Mesenchymal stem cell (in vitro differentiated cells and primary cell): ENCODE measurements around the gene MYO9A.
A peak's percentile ranks its signal among the peaks of the same experiment; 100 is the strongest.

ENCODE experiments used
- DNase-seq: peaks from one replicate; pipeline ENCODE4 v3.0.0-alpha.2; 2013
- H2AFZ ChIP-seq: one replicate; pipeline ENCODE4 v1.6.1; 2013; ENCODE audit warnings: low read depth, mild to moderate bottlenecking, control low read depth, inconsistent platforms, low read length, moderate library complexity
- H2AK5ac ChIP-seq: 2 replicates; pipeline ENCODE4 v1.6.1; 2013; ENCODE audit warnings: low read length, moderate library complexity, mild to moderate bottlenecking, inconsistent platforms; ENCODE audit not compliant: severe bottlenecking
- H2BK120ac ChIP-seq: one replicate; pipeline ENCODE4 v1.6.1; 2013; ENCODE audit warnings: low read depth, mild to moderate bottlenecking, inconsistent platforms, low read length, moderate library complexity
- H2BK12ac ChIP-seq, 2 experiments: one replicate each; pipeline ENCODE4 v1.6.1; 2013; ENCODE audit warnings: inconsistent platforms in 2 of 2, low read length in 2 of 2, mild to moderate bottlenecking in 2 of 2, moderate library complexity in 2 of 2, control low read depth in 1 of 2
- H2BK15ac ChIP-seq: one replicate; pipeline ENCODE4 v1.6.1; 2013; ENCODE audit warnings: mild to moderate bottlenecking, low read depth, inconsistent platforms; ENCODE audit not compliant: poor library complexity, severe bottlenecking
- H2BK5ac ChIP-seq: 2 replicates; pipeline ENCODE4 v1.6.1; 2013; ENCODE audit warnings: low read depth, mild to moderate bottlenecking, low read length, control low read depth, inconsistent platforms; ENCODE audit not compliant: poor library complexity, severe bottlenecking
- H3K14ac ChIP-seq, 2 experiments: one replicate each; pipeline ENCODE4 v1.6.1; 2013; ENCODE audit warnings: inconsistent platforms in 2 of 2, low read length in 2 of 2, control low read depth in 1 of 2, mild to moderate bottlenecking in 1 of 2, moderate library complexity in 1 of 2
- H3K18ac ChIP-seq, 2 experiments: one replicate each; pipeline ENCODE4 v1.6.1; 2013; ENCODE audit warnings: inconsistent platforms in 2 of 2, low read length in 2 of 2, control low read depth in 1 of 2, low read depth in 1 of 2, mild to moderate bottlenecking in 1 of 2
- H3K23ac ChIP-seq, 2 experiments: one replicate each; pipeline ENCODE4 v1.6.1; 2013; ENCODE audit warnings: inconsistent platforms in 2 of 2, low read length in 2 of 2, mild to moderate bottlenecking in 2 of 2, moderate library complexity in 2 of 2, control low read depth in 1 of 2
- H3K27ac ChIP-seq: 2 replicates; pipeline ENCODE4 v1.5.1; 2013; ENCODE audit warnings: mild to moderate bottlenecking, moderate library complexity, low read length, control low read depth, inconsistent platforms; ENCODE audit not compliant: poor library complexity, severe bottlenecking
- H3K27me3 ChIP-seq, 2 experiments: 2 replicates each; pipeline versions ENCODE4 v1.6.1 to v1.7.0; 2013; ENCODE audit warnings: low read length in 2 of 2, mild to moderate bottlenecking in 2 of 2, moderate library complexity in 2 of 2, control low read depth in 1 of 2, inconsistent platforms in 1 of 2; ENCODE audit not compliant: control insufficient read depth in 1 of 2, insufficient read depth in 1 of 2
- H3K36me3 ChIP-seq, 2 experiments: 2 replicates each; pipeline versions ENCODE4 v1.6.1 to v1.7.0; 2013; ENCODE audit warnings: low read length in 2 of 2, control low read depth in 1 of 2, inconsistent platforms in 1 of 2, low read depth in 1 of 2, mild to moderate bottlenecking in 1 of 2; ENCODE audit not compliant: insufficient read depth in 2 of 2, control insufficient read depth in 1 of 2
- H3K4ac ChIP-seq, 2 experiments: one replicate each; pipeline ENCODE4 v1.6.1; 2013; ENCODE audit warnings: inconsistent platforms in 2 of 2, low read length in 2 of 2, mild to moderate bottlenecking in 2 of 2, moderate library complexity in 2 of 2, control low read depth in 1 of 2, low read depth in 1 of 2
- H3K4me1 ChIP-seq: 2 replicates; pipeline ENCODE4 v1.6.1; 2013; ENCODE audit warnings: low read depth, low read length, control low read depth; ENCODE audit not compliant: control insufficient read depth, insufficient read depth
- H3K4me2 ChIP-seq: 2 replicates; pipeline ENCODE4 v1.6.1; 2013; ENCODE audit warnings: low read length, mild to moderate bottlenecking, inconsistent platforms; ENCODE audit not compliant: poor library complexity, severe bottlenecking
- H3K4me3 ChIP-seq, 2 experiments: 2 replicates each; pipeline versions ENCODE4 v1.5.1 to v1.7.0; 2013; ENCODE audit warnings: low read length in 2 of 2, mild to moderate bottlenecking in 2 of 2, control low read depth in 1 of 2, low read depth in 1 of 2; ENCODE audit not compliant: insufficient read depth in 1 of 2
- H3K79me1 ChIP-seq: replicated peaks from 2 replicates; pipeline ENCODE4 v1.6.1; 2013; ENCODE audit warnings: mild to moderate bottlenecking, control low read depth, low read length, inconsistent platforms; ENCODE audit not compliant: poor library complexity, severe bottlenecking
- H3K9ac ChIP-seq: 2 replicates; pipeline ENCODE4 v1.7.0; 2013; ENCODE audit warnings: mild to moderate bottlenecking, low read length, moderate library complexity
- H3K9me3 ChIP-seq: 2 replicates; pipeline ENCODE4 v1.7.0; 2013; ENCODE audit warnings: mild to moderate bottlenecking, low read length; ENCODE audit not compliant: control insufficient read depth
- H4K8ac ChIP-seq: one replicate; pipeline ENCODE4 v1.6.1; 2013; ENCODE audit warnings: inconsistent platforms, mild to moderate bottlenecking, low read length, moderate library complexity
- H4K91ac ChIP-seq: one replicate; pipeline ENCODE4 v1.6.1; 2013; ENCODE audit warnings: mild to moderate bottlenecking, low read length, inconsistent platforms
- WGBS: methylation state at CpG from one replicate; pipeline ENCODE4 v1.1.7; 2013; ENCODE audit warnings: mixed read lengths; 5-methylcytosine and 5-hydroxymethylcytosine counted together

Gene MYO9A

DNA sequence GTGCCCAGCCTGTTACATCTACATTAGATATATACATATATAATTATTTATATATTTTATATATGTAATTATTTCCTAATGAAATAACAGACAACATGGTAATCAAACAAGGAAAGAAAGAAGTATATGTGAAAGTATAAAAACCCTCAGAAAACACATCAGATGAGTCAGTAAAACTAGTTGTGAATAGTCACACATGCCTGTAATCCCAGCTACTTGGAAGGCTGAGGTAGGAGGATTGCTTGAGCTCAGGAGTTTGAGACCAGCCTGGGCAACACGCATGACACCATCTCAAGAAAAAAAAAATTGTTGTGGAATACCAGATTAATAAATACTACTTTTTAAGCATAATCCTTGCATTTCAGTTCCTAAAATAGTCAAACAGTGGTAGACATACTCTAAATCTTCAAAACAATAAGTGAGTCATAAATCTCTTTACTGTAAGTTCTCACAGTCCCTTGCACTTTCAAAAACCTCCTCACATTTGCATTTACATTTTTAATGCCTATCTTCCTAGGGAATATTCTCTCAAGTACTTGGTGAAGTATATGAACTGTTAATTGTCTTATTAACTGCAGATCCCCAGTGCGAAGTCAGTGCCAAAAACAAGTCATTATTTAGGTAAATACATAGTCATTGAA lies 106.5 kb downstream of the MYO9A start:
- Histone ChIP-seq H2BK120ac (no peak overlapping the region), H3K23ac (no peak overlapping the region), H2BK15ac (no peak overlapping the region), H2AK5ac (no peak overlapping the region), H3K4me2 (no peak overlapping the region), H3K18ac (no peak overlapping the region), H3K4me3 (no peak overlapping the region), H2AFZ (no peak overlapping the region), H2BK12ac (no peak overlapping the region), H3K27ac (no peak overlapping the region), H3K4me1 (peaks cover 4% of the 10 kb centered on the region), H3K4ac (no peak overlapping the region), H3K14ac (no peak overlapping the region), H3K27me3 (no peaks in the 10 kb centered on the region), H4K8ac (no peak overlapping the region), H2BK5ac (no peak overlapping the region), H3K79me1 (peaks cover 4% of the 10 kb centered on the region), H3K9ac (no peak overlapping the region), H3K36me3 (peaks cover 0 to 51% of the 10 kb centered on the region in 2 experiments), H3K9me3 (no peaks in the 10 kb centered on the region), H4K91ac (no peak overlapping the region)
- no peak for DNase-seq
- WGBS, result no CpG with 5 or more reads among the region's 2 CpGs

DNA sequence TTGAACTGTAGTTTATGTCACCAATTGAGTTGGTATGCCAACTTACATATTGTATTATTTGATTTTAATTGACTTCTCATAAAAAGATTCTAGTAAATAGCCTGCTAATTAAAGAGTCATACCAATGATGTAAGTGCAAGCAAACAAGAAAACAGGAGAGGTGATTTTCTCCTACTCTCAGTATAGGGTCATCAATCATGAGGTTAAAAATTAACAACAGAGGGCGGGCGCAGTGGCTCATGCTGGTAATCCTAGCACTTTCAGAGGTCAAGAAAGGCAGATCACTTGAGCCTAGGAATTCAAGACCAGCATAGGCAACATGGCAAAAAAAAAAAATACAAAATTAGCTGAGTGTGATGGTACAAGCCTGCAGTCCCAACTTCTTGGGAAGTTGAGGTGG lies 108.7 kb downstream of the MYO9A start:
- H3K4ac ChIP-seq, result no peak overlapping the region
- no peak overlapping the region for H3K18ac ChIP-seq
- no peak overlapping the region for H2AFZ ChIP-seq
- no peak overlapping the region for H4K8ac ChIP-seq
- no peaks in the 10 kb centered on the region for H3K27me3 ChIP-seq
- no peak overlapping the region for H2BK5ac ChIP-seq
- peaks cover 8% of the 10 kb centered on the region for H3K4me1 ChIP-seq
- WGBS, result 71% methylated on average over 2 of the region's 2 CpGs
- no peak overlapping the region for H2BK12ac ChIP-seq
- no peak overlapping the region for H3K14ac ChIP-seq
- peaks cover 7% of the 10 kb centered on the region for H3K79me1 ChIP-seq
- no peak overlapping the region for H2BK120ac ChIP-seq
- no peak overlapping the region for H3K23ac ChIP-seq
- no peak overlapping the region for H3K4me3 ChIP-seq
- peaks cover 0 to 57% of the 10 kb centered on the region in 2 experiments for H3K36me3 ChIP-seq
- no peak overlapping the region for H4K91ac ChIP-seq
- no peaks in the 10 kb centered on the region for H3K9me3 ChIP-seq
- H3K27ac ChIP-seq, result peak overlapping the region; percentile 64
- H3K9ac ChIP-seq, result no peak overlapping the region
- H2AK5ac ChIP-seq, result no peak overlapping the region
- DNase-seq, result no peak
- no peak overlapping the region for H3K4me2 ChIP-seq
- H2BK15ac ChIP-seq, result no peak overlapping the region

DNA sequence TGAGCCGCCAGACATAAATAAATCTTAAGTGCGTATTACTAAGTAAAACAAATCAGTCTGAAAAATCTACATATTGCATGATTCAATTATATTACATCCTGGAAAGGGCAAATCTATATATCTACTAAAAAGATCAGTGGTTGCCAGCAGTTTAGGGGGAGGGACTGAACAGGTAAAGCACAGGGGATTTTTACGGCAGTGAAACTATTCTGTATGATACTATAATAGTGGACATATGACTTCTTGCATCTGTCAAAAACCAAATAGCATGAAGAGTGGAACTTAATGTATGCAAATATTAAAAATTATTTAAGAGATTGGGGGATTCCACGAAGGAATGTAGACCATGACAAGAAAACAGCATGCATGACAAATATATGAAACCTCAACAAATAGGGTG lies 111.6 kb downstream of the MYO9A start:
- no peak overlapping the region for H3K4me2 ChIP-seq
- H3K4ac ChIP-seq, result no peak overlapping the region
- no peak overlapping the region for H4K8ac ChIP-seq
- no peak for DNase-seq
- no peak overlapping the region for H2BK5ac ChIP-seq
- H3K4me3 ChIP-seq, result no peak overlapping the region
- no peak overlapping the region for H3K14ac ChIP-seq
- WGBS, result 100% methylated on average over 2 of the region's 4 CpGs
- H3K36me3 ChIP-seq, result peaks cover 0 to 54% of the 10 kb centered on the region in 2 experiments
- no peak overlapping the region for H3K27ac ChIP-seq
- no peak overlapping the region for H4K91ac ChIP-seq
- H2BK120ac ChIP-seq, result no peak overlapping the region
- no peak overlapping the region for H3K23ac ChIP-seq
- no peak overlapping the region for H2AK5ac ChIP-seq
- H2AFZ ChIP-seq, result no peak overlapping the region
- H2BK12ac ChIP-seq, result no peak overlapping the region
- no peak overlapping the region for H3K9ac ChIP-seq
- no peak overlapping the region for H2BK15ac ChIP-seq
- no peak overlapping the region for H3K18ac ChIP-seq
- no peaks in the 10 kb centered on the region for H3K9me3 ChIP-seq
- H3K79me1 ChIP-seq, result peaks cover 7% of the 10 kb centered on the region
- H3K27me3 ChIP-seq, result no peaks in the 10 kb centered on the region
- H3K4me1 ChIP-seq, result peaks cover 6% of the 10 kb centered on the region

DNA sequence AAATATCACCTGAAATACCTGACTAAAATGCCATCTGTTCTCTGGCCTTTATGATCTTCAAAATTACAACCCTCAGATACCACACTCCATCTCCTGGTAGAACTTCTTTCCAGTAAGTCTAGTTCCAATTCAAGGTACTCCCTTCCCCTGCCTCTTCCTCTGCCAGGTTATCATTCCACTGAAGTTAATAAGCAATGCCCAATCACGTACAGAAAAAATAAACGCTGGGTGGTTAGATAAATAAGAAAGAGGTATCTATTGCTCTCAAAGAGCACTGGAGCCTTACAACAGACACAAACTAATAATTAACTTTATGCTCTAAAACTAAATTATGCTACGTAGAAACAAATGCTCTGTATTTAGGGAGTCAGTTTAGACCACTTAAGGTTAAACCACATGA lies 112.5 kb downstream of the MYO9A start:
- Histone ChIP-seq H3K18ac (no peak overlapping the region), H3K4me3 (no peak overlapping the region), H2AFZ (no peak overlapping the region), H2BK5ac (no peak overlapping the region), H3K9ac (no peak overlapping the region), H4K8ac (no peak overlapping the region), H3K4ac (no peak overlapping the region), H2AK5ac (no peak overlapping the region), H3K27me3 (no peaks in the 10 kb centered on the region), H4K91ac (no peak overlapping the region), H3K9me3 (no peaks in the 10 kb centered on the region), H2BK15ac (no peak overlapping the region), H3K4me2 (peak overlapping the region; percentile 28), H3K27ac (peak overlapping the region; percentile 76), H3K14ac (no peak overlapping the region), H3K23ac (no peak overlapping the region), H3K4me1 (peaks cover 4% of the 10 kb centered on the region), H3K79me1 (peaks cover 5% of the 10 kb centered on the region), H3K36me3 (peaks cover 0 to 58% of the 10 kb centered on the region in 2 experiments), H2BK120ac (no peak overlapping the region), H2BK12ac (no peak overlapping the region)
- no CpG with 5 or more reads among the region's 3 CpGs for WGBS
- DNase-seq, result no peak
